ENCODE measurements around the gene AKR1B1.

Gene AKR1B1

GRCh38 chr7:134443396-134444070, 15.4 kb downstream of the AKR1B1 start:
- DNase-seq, result no peak

- no peak for DNase-seq
Observed at GRCh38 chr7:134442441-134443220, 16.3 kb downstream of the AKR1B1 start.

GRCh38 chr7:134441264-134441663, 17.6 kb downstream of the AKR1B1 start:
- DNase-seq, result no peak

- DNase-seq, result no peak
Observed at GRCh38 chr7:134440476-134440875, 18.4 kb downstream of the AKR1B1 start.

- no peak for DNase-seq
Observed at GRCh38 chr7:134440067-134440466, 18.8 kb downstream of the AKR1B1 start.

GRCh38 chr7:134438946-134439345, 20.0 kb downstream of the AKR1B1 start:
- DNase-seq, result no peak

GRCh38 chr7:134435161-134435920, 23.6 kb downstream of the AKR1B1 start:
- DNase-seq, result no peak

- DNase-seq, result no peak
Observed at GRCh38 chr7:134434701-134435100, 24.2 kb downstream of the AKR1B1 start.

- no peak for DNase-seq
Observed at GRCh38 chr7:134433430-134433829, 25.5 kb downstream of the AKR1B1 start.

- peak; percentile 65 for DNase-seq
Observed at GRCh38 chr7:134432296-134433152, 26.4 kb downstream of the AKR1B1 start.

- no peak for DNase-seq
Observed at GRCh38 chr7:134431815-134432214, 27.1 kb downstream of the AKR1B1 start.

GRCh38 chr7:134429481-134429880, 29.4 kb downstream of the AKR1B1 start:
- no peak for DNase-seq

- no peak for DNase-seq
Observed at GRCh38 chr7:134428942-134429341, 30.0 kb downstream of the AKR1B1 start.

GRCh38 chr7:134427896-134428295, 31.0 kb downstream of the AKR1B1 start:
- no peak for DNase-seq

GRCh38 chr7:134425777-134426176, 33.1 kb downstream of the AKR1B1 start:
- no peak for DNase-seq

GRCh38 chr7:134422638-134423037, 36.3 kb downstream of the AKR1B1 start:
- DNase-seq, result no peak

GRCh38 chr7:134422008-134422407, 36.9 kb downstream of the AKR1B1 start:
- DNase-seq, result no peak

- no peak for DNase-seq
Observed at GRCh38 chr7:134420424-134421125, 38.3 kb downstream of the AKR1B1 start.

- DNase-seq, result no peak
Observed at GRCh38 chr7:134419875-134420274, 39.0 kb downstream of the AKR1B1 start.

GRCh38 chr7:134419085-134419484, 39.8 kb downstream of the AKR1B1 start:
- no peak for DNase-seq

GRCh38 chr7:134415700-134416099, 43.2 kb downstream of the AKR1B1 start:
- no peak for DNase-seq

GRCh38 chr7:134414109-134414508, 44.8 kb downstream of the AKR1B1 start:
- no peak for DNase-seq

Data from GDM1 (cell line).